H1 (cell line): ENCODE measurements around the gene EVX2.

Source experiments
- EP300 ChIP-seq, 2 experiments: IDR thresholded peaks; 1 replicate in 1 of 2; 2 replicates in 1 of 2; pipeline ENCODE4 v1.6.1; 2011 to 2012; ENCODE audit warnings: low read depth in 2 of 2, low read length in 2 of 2, mild to moderate bottlenecking in 2 of 2, borderline replicate concordance in 1 of 2, inconsistent platforms in 1 of 2, moderate library complexity in 1 of 2
- MAFK ChIP-seq: IDR thresholded peaks from 2 replicates; pipeline ENCODE4 v1.6.1; 2012; ENCODE audit warnings: low read depth, mild to moderate bottlenecking, improper control_type of control experiment, low read length
- POLR2AphosphoS5 ChIP-seq: IDR thresholded peaks from 2 replicates; pipeline ENCODE4 v1.6.1; 2011; ENCODE audit warnings: low read depth, low read length
- RFX5 ChIP-seq: IDR thresholded peaks from 2 replicates; pipeline ENCODE4 v1.6.1; 2011; ENCODE audit warnings: low read depth, low read length, improper control_type of control experiment, borderline replicate concordance
- SRF ChIP-seq: IDR thresholded peaks from 2 replicates; pipeline ENCODE4 v1.6.1; 2011; ENCODE audit warnings: mild to moderate bottlenecking, low read depth, low read length, moderate library complexity
- TAF1 ChIP-seq: IDR thresholded peaks from 2 replicates; pipeline ENCODE4 v1.6.1; 2011; ENCODE audit warnings: mild to moderate bottlenecking, low read depth, low read length
- TF ChIP-seq, protein P1 (sequence below): IDR thresholded peaks from 2 replicates; pipeline ENCODE4 v1.6.1; 2012; ENCODE audit warnings: low read length, inconsistent platforms
- TF ChIP-seq, protein P2 (sequence below), 3 experiments: IDR thresholded peaks; 1 replicate in 2 of 3; 2 replicates in 1 of 3; pipeline versions ENCODE4 v1.5.1 to v1.6.1; 2011; ENCODE audit warnings: low read length in 3 of 3, mild to moderate bottlenecking in 3 of 3, inconsistent platforms in 2 of 3, low read depth in 1 of 3, moderate library complexity in 1 of 3; ENCODE audit not compliant: insufficient read depth in 1 of 3; ENCODE audit errors: control extremely low read depth in 1 of 3

DNA sequence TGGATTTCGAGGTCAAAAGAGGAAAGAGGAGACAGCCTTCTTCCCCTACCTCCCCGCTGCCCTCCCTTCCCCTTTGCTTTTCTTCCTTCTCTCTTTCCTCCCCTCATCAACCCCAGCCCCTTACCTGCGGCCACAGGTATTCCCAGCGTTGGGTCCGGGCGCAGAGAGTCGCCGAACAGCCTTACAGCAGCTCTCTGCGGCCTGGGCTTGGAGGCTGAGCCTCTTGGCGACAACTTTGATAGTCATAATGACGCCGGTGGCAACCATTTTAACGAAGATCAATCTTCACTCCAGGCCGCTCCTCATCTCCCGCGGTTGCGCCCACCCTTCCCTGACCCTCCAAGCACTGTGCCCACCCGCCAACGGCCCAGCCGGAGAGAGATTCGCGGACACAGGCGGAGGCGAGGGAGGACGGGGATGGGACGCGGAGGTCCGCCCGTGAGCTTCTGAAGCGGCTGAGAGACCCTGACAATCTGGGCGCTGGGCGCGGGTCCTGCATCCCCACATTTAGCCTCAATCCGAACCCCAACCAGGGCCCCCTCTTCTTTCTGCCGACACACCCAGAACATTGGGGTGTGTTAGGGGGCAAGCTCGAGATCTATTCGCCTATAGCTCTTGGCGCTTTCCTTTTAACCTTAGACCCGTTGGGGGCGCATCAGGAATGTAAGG, 1.5 kb upstream of the EVX2 start:
- TF ChIP-seq EP300 (IDR thresholded peaks at IDR 0.05; ENCODE audit: borderline replicate concordance in 1 of 2, low read depth in 2 of 2, low read length in 2 of 2) (no peak), POLR2AphosphoS5 (no peak), RFX5 (no peak), TAF1 (no peak), MAFK (no peak), SRF (no peak)
- TF ChIP-seq, protein P1, sequence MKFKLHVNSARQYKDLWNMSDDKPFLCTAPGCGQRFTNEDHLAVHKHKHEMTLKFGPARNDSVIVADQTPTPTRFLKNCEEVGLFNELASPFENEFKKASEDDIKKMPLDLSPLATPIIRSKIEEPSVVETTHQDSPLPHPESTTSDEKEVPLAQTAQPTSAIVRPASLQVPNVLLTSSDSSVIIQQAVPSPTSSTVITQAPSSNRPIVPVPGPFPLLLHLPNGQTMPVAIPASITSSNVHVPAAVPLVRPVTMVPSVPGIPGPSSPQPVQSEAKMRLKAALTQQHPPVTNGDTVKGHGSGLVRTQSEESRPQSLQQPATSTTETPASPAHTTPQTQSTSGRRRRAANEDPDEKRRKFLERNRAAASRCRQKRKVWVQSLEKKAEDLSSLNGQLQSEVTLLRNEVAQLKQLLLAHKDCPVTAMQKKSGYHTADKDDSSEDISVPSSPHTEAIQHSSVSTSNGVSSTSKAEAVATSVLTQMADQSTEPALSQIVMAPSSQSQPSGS: no peak
- TF ChIP-seq, protein P2, sequence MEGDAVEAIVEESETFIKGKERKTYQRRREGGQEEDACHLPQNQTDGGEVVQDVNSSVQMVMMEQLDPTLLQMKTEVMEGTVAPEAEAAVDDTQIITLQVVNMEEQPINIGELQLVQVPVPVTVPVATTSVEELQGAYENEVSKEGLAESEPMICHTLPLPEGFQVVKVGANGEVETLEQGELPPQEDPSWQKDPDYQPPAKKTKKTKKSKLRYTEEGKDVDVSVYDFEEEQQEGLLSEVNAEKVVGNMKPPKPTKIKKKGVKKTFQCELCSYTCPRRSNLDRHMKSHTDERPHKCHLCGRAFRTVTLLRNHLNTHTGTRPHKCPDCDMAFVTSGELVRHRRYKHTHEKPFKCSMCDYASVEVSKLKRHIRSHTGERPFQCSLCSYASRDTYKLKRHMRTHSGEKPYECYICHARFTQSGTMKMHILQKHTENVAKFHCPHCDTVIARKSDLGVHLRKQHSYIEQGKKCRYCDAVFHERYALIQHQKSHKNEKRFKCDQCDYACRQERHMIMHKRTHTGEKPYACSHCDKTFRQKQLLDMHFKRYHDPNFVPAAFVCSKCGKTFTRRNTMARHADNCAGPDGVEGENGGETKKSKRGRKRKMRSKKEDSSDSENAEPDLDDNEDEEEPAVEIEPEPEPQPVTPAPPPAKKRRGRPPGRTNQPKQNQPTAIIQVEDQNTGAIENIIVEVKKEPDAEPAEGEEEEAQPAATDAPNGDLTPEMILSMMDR (IDR thresholded peaks at IDR 0.05; ENCODE audit: control extremely low read depth in 1 of 3, insufficient read depth in 1 of 3, low read depth in 1 of 3, low read length in 3 of 3): no peak
